ENCODE data around the gene PPP1R16B.

- no peak for TF ChIP-seq POLR2A (IDR thresholded peaks at IDR 0.05)
- TF ChIP-seq CTCF (IDR thresholded peaks at IDR 0.05) = no peak
Observed at GRCh38 chr20:38888059-38888831, 82.7 kb downstream of the PPP1R16B start.
